HG03558 (cell line): Measurements from ENCODE around the gene CT45A8.
"Not testable (repeated sequence)": the region's sequence is repeated elsewhere in the genome, so short reads cannot be mapped to it uniquely, and the experiment has no call there.

Source experiments
- ATAC-seq: cut with Tn5 transposase; IDR thresholded peaks from one replicate; pipeline ENCODE4 v1.9.1; 2021; ENCODE audit warnings: moderate number of reproducible peaks; ENCODE audit not compliant: unreplicated experiment; ENCODE audit errors: extremely low read depth

Gene CT45A8, protein sequence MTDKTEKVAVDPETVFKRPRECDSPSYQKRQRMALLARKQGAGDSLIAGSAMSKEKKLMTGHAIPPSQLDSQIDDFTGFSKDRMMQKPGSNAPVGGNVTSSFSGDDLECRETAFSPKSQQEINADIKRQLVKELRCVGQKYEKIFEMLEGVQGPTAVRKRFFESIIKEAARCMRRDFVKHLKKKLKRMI

DNA sequence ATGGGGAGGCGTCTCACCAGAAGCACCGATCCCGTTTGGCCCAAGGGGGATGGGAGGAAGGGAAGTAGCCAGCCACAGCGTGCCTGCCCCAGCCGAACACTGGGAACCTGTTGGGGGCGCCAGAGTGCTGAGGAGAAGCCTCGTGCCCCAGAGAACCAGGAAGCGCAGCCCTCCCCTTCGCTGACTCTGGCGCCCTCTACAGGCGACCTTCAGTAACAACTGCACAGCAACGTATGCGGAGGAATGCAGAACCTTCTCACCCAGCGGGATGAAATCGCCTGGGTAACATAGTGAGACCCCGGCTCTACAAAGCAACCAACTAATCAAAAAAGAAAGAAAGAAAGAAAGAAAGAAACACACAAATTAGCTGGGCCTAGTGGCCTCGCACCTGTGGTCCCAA, at the start of gene CT45A8:
Gene CT45A8, minus strand, starts transcription at position 101 of the 400 bp plus-strand sequence. CDS start 3,755 bp downstream, outside the sequence.
- ATAC-seq = not testable (repeated sequence)

DNA sequence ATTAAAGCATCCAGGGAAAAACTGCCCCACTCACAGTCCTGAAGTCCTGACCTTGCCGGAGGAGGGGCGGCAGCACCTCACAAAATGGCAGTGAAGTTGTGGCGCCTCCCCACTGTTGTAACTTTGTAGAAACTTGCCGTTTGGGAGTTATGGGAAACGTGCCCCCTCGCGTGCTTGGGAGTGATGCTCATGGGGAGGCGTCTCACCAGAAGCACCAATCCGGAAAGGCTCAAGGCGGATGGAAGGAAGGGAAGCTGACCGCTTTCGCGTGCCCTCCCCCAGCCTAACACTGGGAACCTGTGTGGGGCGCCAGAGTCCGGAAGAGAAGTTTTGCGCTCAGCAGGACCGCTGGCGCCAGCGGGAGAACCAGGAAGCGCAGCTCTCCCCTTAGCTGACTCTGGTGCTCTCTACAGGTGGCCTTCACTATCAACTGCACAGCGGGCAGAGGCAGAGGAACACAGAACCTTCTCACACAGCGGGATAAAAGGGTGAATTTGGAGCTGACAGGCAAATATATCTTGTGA, 39.0 kb upstream of the CT45A8 start, which contains the start of the genes CT45A10 and SAGE1:
Gene CT45A10, minus strand, starts transcription at position 151 of the 524 bp plus-strand sequence. CDS start 8,100 bp downstream, outside the sequence.
Gene SAGE1, plus strand, starts transcription at position 423 of the 524 bp plus-strand sequence. CDS start 2,527 bp downstream, outside the sequence.
- ATAC-seq = no peak

DNA sequence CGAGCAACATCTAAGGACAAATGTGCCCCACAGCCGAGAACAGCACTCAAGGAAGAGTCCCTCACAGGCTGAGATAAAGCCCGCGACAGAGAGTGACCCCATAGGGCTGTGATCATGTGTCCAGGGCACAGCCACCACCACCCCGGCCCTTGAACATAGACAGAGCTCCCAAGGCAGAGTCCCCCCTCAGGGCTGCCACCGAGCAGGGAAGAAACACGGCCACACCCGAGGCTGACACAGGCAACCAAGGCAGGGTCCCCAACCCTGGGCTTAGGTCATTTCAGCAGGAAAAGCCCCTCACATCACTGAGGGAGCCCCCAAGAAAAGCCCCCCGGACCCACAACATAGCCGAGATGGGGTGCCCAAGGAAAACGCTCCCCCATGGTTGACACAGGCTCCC, 38.4 kb upstream of the CT45A8 start:
- no peak for ATAC-seq

DNA sequence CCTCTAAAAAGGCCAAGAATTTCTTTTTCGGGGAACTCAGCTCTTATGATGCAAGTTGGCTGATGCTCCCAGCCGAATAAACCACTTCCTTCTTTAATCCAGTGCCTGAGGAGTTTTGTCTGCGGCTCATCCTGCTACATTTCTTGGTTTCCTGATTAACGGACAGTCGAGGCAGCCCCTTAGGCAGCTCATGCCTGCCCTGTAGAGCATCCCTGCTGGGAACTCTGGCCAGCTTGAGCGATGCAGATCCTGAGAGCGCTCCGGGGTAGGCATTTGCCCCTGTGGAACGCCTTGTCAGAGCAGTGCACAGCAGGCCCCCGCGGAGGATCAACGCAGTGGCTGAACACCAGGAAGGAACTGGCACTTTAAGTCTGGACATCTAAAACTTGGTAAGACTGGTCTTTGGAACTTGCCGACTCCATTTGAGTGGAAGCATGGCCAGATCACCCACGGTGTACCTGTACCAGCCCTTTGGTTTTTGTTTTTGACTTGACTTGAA, 35.8 kb upstream of the CT45A8 start:
- no peak for ATAC-seq

DNA sequence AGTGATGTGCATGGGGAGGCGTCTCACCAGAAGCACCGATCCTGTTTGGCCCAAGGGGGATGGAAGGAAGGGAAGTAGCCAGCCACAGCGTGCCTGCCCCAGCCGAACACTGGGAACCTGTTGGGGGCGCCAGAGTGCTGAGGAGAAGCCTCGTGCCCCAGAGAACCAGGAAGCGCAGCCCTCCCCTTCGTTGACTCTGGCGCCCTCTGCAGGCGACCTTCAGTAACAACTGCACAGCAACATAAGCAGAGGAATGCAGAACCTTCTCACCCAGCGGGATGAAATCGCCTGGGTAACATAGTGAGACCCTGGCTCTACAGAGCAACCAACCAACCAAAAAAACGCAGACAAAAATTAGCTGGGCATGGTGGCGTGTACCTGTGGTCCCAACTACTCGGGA, 34.6 kb upstream of the CT45A8 start:
- not testable (repeated sequence) for ATAC-seq

DNA sequence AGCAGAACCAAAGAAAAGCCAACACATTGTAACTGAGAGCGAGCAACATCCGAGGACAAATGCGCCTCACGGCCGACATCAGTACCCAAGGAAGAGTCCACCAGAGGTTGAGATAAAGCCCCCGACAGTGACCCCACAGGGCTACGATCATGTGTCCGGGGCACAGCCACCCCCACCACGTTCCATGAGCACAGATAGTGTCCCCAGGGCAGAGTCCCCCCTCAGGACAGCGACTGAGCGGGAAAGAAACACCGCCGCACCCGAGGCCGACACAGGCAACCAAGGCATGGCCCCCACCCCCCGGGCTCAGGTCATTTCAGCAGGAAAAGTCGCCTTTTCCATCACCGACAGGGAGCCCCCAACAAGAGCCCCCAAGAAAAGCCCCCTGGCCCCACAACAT, 33.9 kb upstream of the CT45A8 start:
- ATAC-seq = not testable (repeated sequence)

DNA sequence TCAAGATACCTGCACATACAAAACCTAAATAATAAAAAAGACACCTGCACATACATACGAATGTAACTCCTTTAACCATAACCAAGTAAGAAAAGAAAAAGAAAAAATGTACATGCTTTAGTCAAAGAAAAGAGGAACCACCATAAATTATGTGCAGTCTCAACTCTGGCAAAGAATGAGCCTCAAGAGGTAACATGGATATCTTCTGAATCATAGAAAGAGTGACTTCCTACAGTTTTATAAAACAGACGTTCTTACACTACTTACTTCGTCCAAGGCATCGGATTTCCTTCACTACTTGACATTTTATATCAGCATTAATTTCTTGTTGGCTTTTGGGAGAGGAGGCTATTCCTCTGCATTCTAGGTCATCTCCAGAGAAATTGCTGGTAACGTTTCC, 28.4 kb upstream of the CT45A8 start:
- not testable (repeated sequence) for ATAC-seq

DNA sequence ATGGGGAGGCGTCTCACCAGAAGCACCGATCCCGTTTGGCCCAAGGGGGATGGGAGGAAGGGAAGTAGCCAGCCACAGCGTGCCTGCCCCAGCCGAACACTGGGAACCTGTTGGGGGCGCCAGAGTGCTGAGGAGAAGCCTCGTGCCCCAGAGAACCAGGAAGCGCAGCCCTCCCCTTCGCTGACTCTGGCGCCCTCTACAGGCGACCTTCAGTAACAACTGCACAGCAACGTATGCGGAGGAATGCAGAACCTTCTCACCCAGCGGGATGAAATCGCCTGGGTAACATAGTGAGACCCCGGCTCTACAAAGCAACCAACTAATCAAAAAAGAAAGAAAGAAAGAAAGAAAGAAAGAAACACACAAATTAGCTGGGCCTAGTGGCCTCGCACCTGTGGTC, 17.4 kb upstream of the CT45A8 start, which contains the start of gene CT45A9:
Gene CT45A9, minus strand, starts transcription at position 101 of the 400 bp plus-strand sequence. CDS start 3,751 bp downstream, outside the sequence.
- ATAC-seq = not testable (repeated sequence)

DNA sequence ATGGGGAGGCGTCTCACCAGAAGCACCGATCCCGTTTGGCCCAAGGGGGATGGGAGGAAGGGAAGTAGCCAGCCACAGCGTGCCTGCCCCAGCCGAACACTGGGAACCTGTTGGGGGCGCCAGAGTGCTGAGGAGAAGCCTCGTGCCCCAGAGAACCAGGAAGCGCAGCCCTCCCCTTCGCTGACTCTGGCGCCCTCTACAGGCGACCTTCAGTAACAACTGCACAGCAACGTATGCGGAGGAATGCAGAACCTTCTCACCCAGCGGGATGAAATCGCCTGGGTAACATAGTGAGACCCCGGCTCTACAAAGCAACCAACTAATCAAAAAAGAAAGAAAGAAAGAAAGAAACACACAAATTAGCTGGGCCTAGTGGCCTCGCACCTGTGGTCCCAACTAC, 17.2 kb downstream of the CT45A8 start, which contains the start of gene CT45A7:
Gene CT45A7, minus strand, starts transcription at position 101 of the 400 bp plus-strand sequence. CDS start 3,747 bp downstream, outside the sequence.
- not testable (repeated sequence) for ATAC-seq

DNA sequence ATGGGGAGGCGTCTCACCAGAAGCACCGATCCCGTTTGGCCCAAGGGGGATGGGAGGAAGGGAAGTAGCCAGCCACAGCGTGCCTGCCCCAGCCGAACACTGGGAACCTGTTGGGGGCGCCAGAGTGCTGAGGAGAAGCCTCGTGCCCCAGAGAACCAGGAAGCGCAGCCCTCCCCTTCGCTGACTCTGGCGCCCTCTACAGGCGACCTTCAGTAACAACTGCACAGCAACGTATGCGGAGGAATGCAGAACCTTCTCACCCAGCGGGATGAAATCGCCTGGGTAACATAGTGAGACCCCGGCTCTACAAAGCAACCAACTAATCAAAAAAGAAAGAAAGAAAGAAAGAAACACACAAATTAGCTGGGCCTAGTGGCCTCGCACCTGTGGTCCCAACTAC, 34.4 kb downstream of the CT45A8 start, which contains the start of gene CT45A2:
Gene CT45A2, minus strand, starts transcription at position 101 of the 400 bp plus-strand sequence. CDS start 3,747 bp downstream, outside the sequence.
- not testable (repeated sequence) for ATAC-seq

DNA sequence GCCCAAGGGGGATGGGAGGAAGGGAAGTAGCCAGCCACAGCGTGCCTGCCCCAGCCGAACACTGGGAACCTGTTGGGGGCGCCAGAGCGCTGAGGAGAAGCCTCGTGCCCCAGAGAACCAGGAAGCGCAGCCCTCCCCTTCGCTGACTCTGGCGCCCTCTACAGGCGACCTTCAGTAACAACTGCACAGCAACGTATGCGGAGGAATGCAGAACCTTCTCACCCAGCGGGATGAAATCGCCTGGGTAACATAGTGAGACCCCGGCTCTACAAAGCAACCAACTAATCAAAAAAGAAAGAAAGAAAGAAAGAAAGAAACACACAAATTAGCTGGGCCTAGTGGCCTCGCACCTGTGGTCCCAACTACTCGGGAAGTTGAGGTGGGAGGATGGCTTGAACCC, 51.7 kb downstream of the CT45A8 start, which contains the start of gene CT45A6:
Gene CT45A6, minus strand, starts transcription at position 101 of the 400 bp plus-strand sequence. CDS start 3,794 bp downstream, outside the sequence.
- ATAC-seq = not testable (repeated sequence)
